Erythroblast (primary cell): ENCODE data around the gene VPS33A.

Experiments used
- DNase-seq, 2 experiments: peaks; one replicate each; lab custom pipeline; 2025; lab: John Stamatoyannopoulos, UW
- GATA1 ChIP-seq: IDR thresholded peaks from 2 replicates; pipeline ENCODE4 v1.6.1; 2011; ENCODE audit warnings: low read depth, mild to moderate bottlenecking, control low read depth, low read length, moderate library complexity
- POLR2A ChIP-seq: IDR thresholded peaks from 2 replicates; pipeline ENCODE4 v1.6.1; 2011; ENCODE audit warnings: mild to moderate bottlenecking, low read length

The VPS33A gene

GRCh38 chr12:122266230-122266901 is at the start of gene VPS33A:
TSS of gene VPS33A (minus strand) at chr12:122266494. CDS start at chr12:122266408, 86 bp downstream.
- no peak for TF ChIP-seq GATA1
- peak; percentile 90 for TF ChIP-seq POLR2A
- peak; percentile 98 to 99 for DNase-seq

DNA sequence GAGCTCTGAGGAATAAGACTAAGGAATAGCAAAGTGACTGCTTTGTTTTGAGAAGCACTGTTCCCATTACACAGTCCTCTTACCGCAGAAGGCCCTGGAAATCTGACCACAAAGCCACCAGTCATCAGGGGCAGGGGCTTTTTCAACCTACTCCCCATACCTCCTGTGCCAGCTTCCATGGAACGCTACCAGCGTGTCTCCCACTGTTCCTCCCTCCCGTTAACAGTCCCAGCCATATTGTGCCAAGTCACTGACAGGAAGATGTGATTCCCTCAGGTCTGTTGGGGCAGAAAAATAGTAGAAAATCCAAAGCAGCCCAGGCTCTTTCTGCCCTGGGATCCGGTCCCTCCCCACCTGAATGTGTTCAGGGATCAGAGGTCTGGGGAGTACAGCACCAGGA is 46.6 kb upstream of the VPS33A start:
- no peak for DNase-seq
- TF ChIP-seq POLR2A (no peak), GATA1 (no peak)

GRCh38 chr12:122311696-122312095 is 45.4 kb upstream of the VPS33A start:
- DNase-seq = no peak

GRCh38 chr12:122310626-122311333 is 44.5 kb upstream of the VPS33A start:
- no peak for TF ChIP-seq GATA1
- no peak for TF ChIP-seq POLR2A
- no peak for DNase-seq

More at GRCh38 chr12:122311696-122312095, 45.4 kb upstream of the VPS33A start:
- TF ChIP-seq GATA1 (no peak), POLR2A (no peak)

GRCh38 chr12:122309564-122310121 is 43.3 kb upstream of the VPS33A start:
- TF ChIP-seq GATA1 (no peak), POLR2A (no peak)
- DNase-seq = peak in 1 of 2 experiments; percentile 24

DNA sequence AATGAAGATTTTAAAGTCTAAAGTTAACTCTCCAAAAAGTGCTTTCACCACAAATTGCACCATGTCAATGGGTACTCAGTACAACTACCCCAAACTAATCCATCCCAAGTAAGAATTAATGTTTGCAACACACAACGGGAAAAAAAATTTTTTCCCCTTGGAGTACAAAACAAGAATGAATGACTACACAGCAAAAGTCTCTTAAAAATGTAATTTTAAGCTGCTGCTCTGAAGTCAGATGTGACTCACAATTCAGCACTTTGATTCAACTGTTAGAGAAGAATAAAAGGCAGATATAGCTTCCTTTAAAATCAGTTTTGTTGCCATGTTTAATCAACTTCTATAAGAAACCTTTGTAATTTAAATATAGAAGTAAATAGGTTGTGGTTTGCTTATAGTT is 42.5 kb upstream of the VPS33A start:
- no peak for DNase-seq
- no peak for TF ChIP-seq GATA1
- TF ChIP-seq POLR2A = no peak

GRCh38 chr12:122306407-122306806 is 40.1 kb upstream of the VPS33A start:
- TF ChIP-seq POLR2A = no peak
- peak; percentile 25 to 40 for DNase-seq

GRCh38 chr12:122304924-122305323 is 38.6 kb upstream of the VPS33A start:
- TF ChIP-seq GATA1 = no peak
- no peak for TF ChIP-seq POLR2A
- DNase-seq = no peak

GRCh38 chr12:122303068-122303467 is 36.8 kb upstream of the VPS33A start:
- no peak for DNase-seq
- TF ChIP-seq POLR2A (no peak), GATA1 (no peak)

DNA sequence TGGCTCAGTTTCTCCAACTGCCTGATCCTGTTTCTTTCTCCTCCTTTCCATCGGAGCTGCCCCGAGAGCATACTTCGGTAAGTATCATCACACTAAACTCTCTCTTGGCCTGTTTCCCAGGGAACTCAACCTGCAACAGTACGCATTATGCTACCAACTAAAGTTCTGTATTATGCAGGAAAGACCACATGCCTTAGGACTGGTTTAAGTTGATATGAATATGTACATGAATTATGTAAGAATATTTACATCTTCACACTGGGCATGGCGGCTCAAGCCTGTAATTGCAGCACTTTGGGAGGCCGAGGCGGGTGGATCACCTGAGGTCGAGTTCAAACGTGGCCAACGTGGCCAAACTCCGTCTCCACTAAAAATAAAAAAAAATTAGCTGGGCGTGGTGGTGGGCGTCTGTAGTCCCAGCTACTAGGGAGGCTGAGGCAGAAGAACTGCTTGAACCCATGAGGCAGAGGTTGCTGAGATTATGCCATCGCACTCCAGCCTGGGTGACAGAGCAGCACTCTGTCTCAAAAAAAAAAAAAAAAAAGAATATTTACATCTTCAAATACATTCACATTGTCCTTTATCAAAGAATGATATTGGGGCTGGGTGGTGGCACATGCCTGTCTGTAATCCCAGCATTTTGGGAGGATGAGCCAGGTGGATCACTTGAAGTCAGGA is 31.9 kb upstream of the VPS33A start:
- DNase-seq = no peak
- TF ChIP-seq POLR2A = no peak
- no peak for TF ChIP-seq GATA1

DNA sequence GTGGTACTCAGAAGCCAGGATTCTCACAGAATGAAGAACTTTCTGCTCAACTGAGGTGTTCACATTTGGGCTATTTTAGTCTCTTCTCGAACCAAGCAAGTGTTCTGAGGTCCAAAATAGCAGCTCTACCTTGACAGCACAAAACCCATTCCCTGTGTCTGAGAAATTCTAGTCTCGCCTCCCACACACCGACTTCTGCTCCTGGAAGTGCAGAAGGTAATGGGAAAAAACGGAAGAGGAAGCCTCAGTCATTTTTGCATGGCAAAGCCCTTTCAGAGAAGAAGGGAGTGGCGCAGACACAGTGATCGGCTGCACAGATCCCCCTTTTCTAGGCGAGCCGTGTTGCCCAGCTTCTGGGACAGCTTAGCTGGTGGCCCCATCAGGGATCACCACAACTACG is 31.2 kb upstream of the VPS33A start:
- DNase-seq = no peak
- TF ChIP-seq POLR2A = no peak
- TF ChIP-seq GATA1 = no peak

GRCh38 chr12:122295877-122296276 is 29.6 kb upstream of the VPS33A start:
- TF ChIP-seq POLR2A = no peak
- no peak for TF ChIP-seq GATA1
- DNase-seq = no peak

DNA sequence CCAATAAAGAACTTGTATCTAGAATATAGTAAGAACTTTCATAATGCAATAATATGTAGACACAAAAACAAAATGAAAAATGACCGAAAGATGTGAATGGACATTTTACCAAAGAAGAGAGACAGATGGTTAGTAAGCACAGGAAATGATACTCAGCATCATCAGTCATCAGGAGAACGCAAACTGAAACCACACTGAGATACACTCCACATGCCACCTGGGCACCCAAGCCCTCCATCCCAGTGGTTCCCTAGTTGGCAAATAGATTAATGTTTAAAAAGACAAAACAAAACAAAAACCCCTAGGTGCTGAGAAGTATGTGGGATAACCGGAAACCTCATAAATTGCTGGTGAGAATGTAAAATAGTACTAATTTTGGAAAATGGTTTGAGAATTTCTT is 26.8 kb upstream of the VPS33A start:
- no peak for DNase-seq
- TF ChIP-seq POLR2A (no peak), GATA1 (no peak)

GRCh38 chr12:122291431-122291830 is 25.1 kb upstream of the VPS33A start:
- no peak for DNase-seq
- TF ChIP-seq GATA1 = no peak
- TF ChIP-seq POLR2A = no peak
